Heart right ventricle (tissue), 16 donors: ENCODE data around the gene PAGE4. TPM values are rescaled to one million over a fixed set of nuclear protein-coding genes. Genes with fewer than 3 reads are reported as not detected.

Experiments used
- ATAC-seq, 8 donors: fragments of 200-7000 bp; cut with Tn5 transposase; one replicate each; pipeline ENCODE4 v1.9.1; 2020; ENCODE audit warnings: mild to moderate bottlenecking in 8 of 8, moderate library complexity in 8 of 8, moderate number of reproducible peaks in 1 of 8
- DNase-seq, 2 donors: peaks; one replicate each; pipeline ENCODE4 v3.0.0-alpha.2; 2020
- H3K27ac ChIP-seq, 10 donors: fragments of 200-600 bp; sonication (generic) in 2 of 10; one replicate each; pipeline versions ENCODE4 v1.5.0 to v1.8.0; 2020 to 2022; ENCODE audit warnings: mild to moderate bottlenecking in 3 of 10
- H3K27me3 ChIP-seq, 7 donors: fragments of 200-600 bp; one replicate each; pipeline ENCODE4 v1.8.0; 2021 to 2022; ENCODE audit warnings: mild to moderate bottlenecking in 2 of 7
- H3K36me3 ChIP-seq, 9 donors: fragments of 200-600 bp; sonication (generic) in 1 of 9; one replicate each; pipeline versions ENCODE4 v1.5.0 to v1.8.0; 2020 to 2022; ENCODE audit warnings: mild to moderate bottlenecking in 2 of 9
- H3K4me1 ChIP-seq, 9 donors: fragments of 200-600 bp; sonication (generic) in 1 of 9; one replicate each; pipeline versions ENCODE4 v1.5.0 to v1.8.0; 2020 to 2022; ENCODE audit warnings: mild to moderate bottlenecking in 4 of 9
- H3K4me3 ChIP-seq, 10 donors: fragments of 200-600 bp; sonication (generic) in 2 of 10; one replicate each; pipeline versions ENCODE4 v1.5.0 to v1.8.0; 2020 to 2022; ENCODE audit warnings: mild to moderate bottlenecking in 7 of 10, moderate library complexity in 2 of 10
- H3K9me3 ChIP-seq, 11 donors: fragments of 200-600 bp in 10 of 11; sonication (generic) in 2 of 11; one replicate each; pipeline versions ENCODE4 v1.5.0 to v1.8.0; 2013 to 2022; ENCODE audit warnings: mild to moderate bottlenecking in 2 of 11, control low read depth in 1 of 11, moderate library complexity in 1 of 11
- CTCF ChIP-seq, 9 donors: fragments of 200-600 bp; sonication (generic) in 2 of 9; IDR thresholded peaks; one replicate each; pipeline versions ENCODE4 v1.5.0 to v1.8.0; 2021 to 2022; ENCODE audit warnings: antibody characterized with exemption in 9 of 9, mild to moderate bottlenecking in 5 of 9, moderate library complexity in 1 of 9
- WGBS, 2 donors: extraction: QIAGEN DNeasy Blood & Tissue Kit; methylation state at CpG; one replicate each; pipeline ENCODE4 v1.1.7; 2013; ENCODE audit warnings: inconsistent platforms in 1 of 2; 5-methylcytosine and 5-hydroxymethylcytosine counted together
- intact Hi-C, 10 donors: fragments of 100-400 bp; cut with DNase I; formaldehyde crosslinking; loops; one replicate each; pipeline versions ENCODE4 v1.11.1 to v1.14.2; 2022
- polyA plus RNA-seq, 2 donors: library from polyadenylated mRNA; stranded (reverse); fragments of 200-250 nt; gene quantifications; one replicate each; pipeline ENCODE4 v1.2.3, GENCODE V29; 2013
- total RNA-seq, 10 donors: library from RNA; stranded (reverse); fragmentation: NEBNext Ultra II Directional in 3 of 10; extraction: Animal tissue kit (Norgen Biotek cat#: 25700) in 3 of 10; gene quantifications; one replicate each; pipeline versions ENCODE4 v1.2.1 to v1.2.4, GENCODE V29; 2021 to 2023
- donor health status: Arrhythmogenic right ventricular cardiomyopathy.
- donor health status: ischemic (EF 13 %, LVEDD 7.1; RV severe dilation, severe dysfunction).
- donor health status: healthy with polysubstance abuse.
- donor health status: DM: no; HTN: yes; CAD: no.
- donor health status: DM: no; HTN: no; CAD: no.
- donor health status: ischemic (EF 25% LVEDD 6.9; RV normal size, moderate dysfunction).
- donor health status: ischemic (EF 25% LVEDD 5.7; RV mildly dilated, moderate dysfunction).
- donor health status: healthy.
- donor health status: DM: yes; HTN: yes; CAD: no.
- donor health status: Ischemic cardiomyopathy.
- donor health status: ischemic (EF 35%, LVEDD 5.7; RV mildly dilated, moderate dysfunction).
- donor health status: nonischemic (EF 11% LVEDD 7.7; RV severe dilation, severe dysfunction).
- donor health status: DM: yes; HTN: yes; CAD: no.
- donor health status: PGD.
- donor health status: ischemic (EF 29% LVEDD 5.4; RV normal size, mild dysfunction).
- donor health status: nonischemic (EF 23%, LVEDD 6.1; RV moderate dilation, normal function).

The PAGE4 gene
- total and polyA plus RNA-seq, 12 donors: not detected

DNA sequence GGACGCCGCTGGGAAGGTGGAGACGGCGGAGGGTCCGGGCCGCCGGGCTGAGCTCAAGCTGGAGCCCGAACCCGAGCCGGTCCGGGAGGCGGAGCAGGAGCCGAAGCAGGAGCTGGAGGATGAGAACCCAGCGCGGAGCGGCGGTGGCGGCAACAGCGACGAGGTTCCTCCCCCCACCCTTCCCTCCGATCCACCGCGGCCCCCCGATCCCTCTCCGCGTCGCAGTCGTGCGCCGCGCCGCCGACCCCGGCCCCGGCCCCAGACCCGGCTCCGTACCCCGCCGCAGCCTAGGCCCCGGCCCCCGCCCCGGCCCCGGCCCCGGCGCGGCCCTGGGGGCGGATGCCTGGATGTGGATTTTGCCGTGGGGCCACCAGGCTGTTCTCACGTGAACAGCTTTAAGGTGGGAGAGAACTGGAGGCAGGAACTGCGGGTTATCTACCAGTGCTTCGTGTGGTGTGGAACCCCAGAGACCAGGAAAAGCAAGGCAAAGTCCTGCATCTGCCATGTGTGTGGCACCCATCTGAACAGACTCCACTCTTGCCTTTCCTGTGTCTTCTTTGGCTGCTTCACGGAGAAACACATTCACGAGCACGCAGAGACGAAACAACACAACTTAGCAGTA, 50.7 kb downstream of the PAGE4 start:
- Histone ChIP-seq H3K36me3 (no peaks in the 10 kb centered on the region), H3K4me1 (peaks cover 0 to 36% (median 5%) of the 10 kb centered on the region in 9 donors), H3K4me3 (peak overlapping the region; percentile 41 to 75 (median 64)), H3K27ac (peak overlapping the region; percentile 43 to 90 (median 82)), H3K9me3 (no peaks in the 10 kb centered on the region), H3K27me3 (peaks cover 0 to 6% (median 0%) of the 10 kb centered on the region in 7 donors)
- peak in 5 of 8 donors; percentile 3 to 33 (median 12) for ATAC-seq
- intact Hi-C loops: loop anchor here in 1 of 10 donors (5.0 kb wide), 1 partner anchor 38 kb away; no protein-coding TSS in a partner anchor
- 5 to 6% methylated on average over 21 to 43 of the region's 55 CpGs for WGBS, 2 donors
- DNase-seq: no peak
- no peak for TF ChIP-seq CTCF (IDR thresholded peaks at IDR 0.05)

- Histone ChIP-seq H3K36me3 (no peaks in the 10 kb centered on the region), H3K4me1 (peaks cover 0 to 36% (median 5%) of the 10 kb centered on the region in 9 donors), H3K27me3 (no peaks in the 10 kb centered on the region), H3K27ac (no peak overlapping the region), H3K9me3 (no peaks in the 10 kb centered on the region), H3K4me3 (no peak overlapping the region)
- DNase-seq: no peak
- 96 to 97% methylated on average over 12 of the region's 12 CpGs for WGBS, 2 donors
- intact Hi-C loops: no loop called here
- no peak for TF ChIP-seq CTCF (IDR thresholded peaks at IDR 0.05)
- no peak for ATAC-seq
Measured at GRCh38 chrX:49880668-49881067, 51.6 kb downstream of the PAGE4 start.

Other genes with a start within 250 kb of the PAGE4 start
- not detected for gene GAGE12H, start 249.4 kb upstream of the PAGE4 start, total RNA-seq
- not detected for gene GAGE12H, start 249.4 kb upstream of the PAGE4 start, polyA plus RNA-seq
- gene GAGE2A, start 239.8 kb upstream of the PAGE4 start, total RNA-seq: not detected
- gene GAGE2A, start 239.8 kb upstream of the PAGE4 start, polyA plus RNA-seq: not detected
- not detected for gene GAGE1, start 230.3 kb upstream of the PAGE4 start, total RNA-seq
- gene GAGE1, start 230.3 kb upstream of the PAGE4 start, polyA plus RNA-seq: not detected
- gene PAGE1, start 133.3 kb upstream of the PAGE4 start, total RNA-seq: not detected
- gene PAGE1, start 133.3 kb upstream of the PAGE4 start, polyA plus RNA-seq: not detected
- 1 to 10 TPM; 1.8 to 2.9 (median 2.0) TPM for gene USP27X, start 50.2 kb downstream of the PAGE4 start, total RNA-seq
- 1 to 10 TPM in 1 of 2 donors, under 1 TPM in 1; 0.95 to 1.7 TPM for gene USP27X, start 50.2 kb downstream of the PAGE4 start, polyA plus RNA-seq
- 1 to 10 TPM in 8 of 10 donors, under 1 TPM in 2; 0.83 to 3.6 (median 1.6) TPM for gene CLCN5, start 93.3 kb downstream of the PAGE4 start, total RNA-seq
- 1 to 10 TPM; 1.2 to 1.8 TPM for gene CLCN5, start 93.3 kb downstream of the PAGE4 start, polyA plus RNA-seq